ENCODE data around the gene SEC31B.

The SEC31B gene, protein sequence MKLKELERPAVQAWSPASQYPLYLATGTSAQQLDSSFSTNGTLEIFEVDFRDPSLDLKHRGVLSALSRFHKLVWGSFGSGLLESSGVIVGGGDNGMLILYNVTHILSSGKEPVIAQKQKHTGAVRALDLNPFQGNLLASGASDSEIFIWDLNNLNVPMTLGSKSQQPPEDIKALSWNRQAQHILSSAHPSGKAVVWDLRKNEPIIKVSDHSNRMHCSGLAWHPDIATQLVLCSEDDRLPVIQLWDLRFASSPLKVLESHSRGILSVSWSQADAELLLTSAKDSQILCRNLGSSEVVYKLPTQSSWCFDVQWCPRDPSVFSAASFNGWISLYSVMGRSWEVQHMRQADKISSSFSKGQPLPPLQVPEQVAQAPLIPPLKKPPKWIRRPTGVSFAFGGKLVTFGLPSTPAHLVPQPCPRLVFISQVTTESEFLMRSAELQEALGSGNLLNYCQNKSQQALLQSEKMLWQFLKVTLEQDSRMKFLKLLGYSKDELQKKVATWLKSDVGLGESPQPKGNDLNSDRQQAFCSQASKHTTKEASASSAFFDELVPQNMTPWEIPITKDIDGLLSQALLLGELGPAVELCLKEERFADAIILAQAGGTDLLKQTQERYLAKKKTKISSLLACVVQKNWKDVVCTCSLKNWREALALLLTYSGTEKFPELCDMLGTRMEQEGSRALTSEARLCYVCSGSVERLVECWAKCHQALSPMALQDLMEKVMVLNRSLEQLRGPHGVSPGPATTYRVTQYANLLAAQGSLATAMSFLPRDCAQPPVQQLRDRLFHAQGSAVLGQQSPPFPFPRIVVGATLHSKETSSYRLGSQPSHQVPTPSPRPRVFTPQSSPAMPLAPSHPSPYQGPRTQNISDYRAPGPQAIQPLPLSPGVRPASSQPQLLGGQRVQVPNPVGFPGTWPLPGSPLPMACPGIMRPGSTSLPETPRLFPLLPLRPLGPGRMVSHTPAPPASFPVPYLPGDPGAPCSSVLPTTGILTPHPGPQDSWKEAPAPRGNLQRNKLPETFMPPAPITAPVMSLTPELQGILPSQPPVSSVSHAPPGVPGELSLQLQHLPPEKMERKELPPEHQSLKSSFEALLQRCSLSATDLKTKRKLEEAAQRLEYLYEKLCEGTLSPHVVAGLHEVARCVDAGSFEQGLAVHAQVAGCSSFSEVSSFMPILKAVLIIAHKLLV

DNA sequence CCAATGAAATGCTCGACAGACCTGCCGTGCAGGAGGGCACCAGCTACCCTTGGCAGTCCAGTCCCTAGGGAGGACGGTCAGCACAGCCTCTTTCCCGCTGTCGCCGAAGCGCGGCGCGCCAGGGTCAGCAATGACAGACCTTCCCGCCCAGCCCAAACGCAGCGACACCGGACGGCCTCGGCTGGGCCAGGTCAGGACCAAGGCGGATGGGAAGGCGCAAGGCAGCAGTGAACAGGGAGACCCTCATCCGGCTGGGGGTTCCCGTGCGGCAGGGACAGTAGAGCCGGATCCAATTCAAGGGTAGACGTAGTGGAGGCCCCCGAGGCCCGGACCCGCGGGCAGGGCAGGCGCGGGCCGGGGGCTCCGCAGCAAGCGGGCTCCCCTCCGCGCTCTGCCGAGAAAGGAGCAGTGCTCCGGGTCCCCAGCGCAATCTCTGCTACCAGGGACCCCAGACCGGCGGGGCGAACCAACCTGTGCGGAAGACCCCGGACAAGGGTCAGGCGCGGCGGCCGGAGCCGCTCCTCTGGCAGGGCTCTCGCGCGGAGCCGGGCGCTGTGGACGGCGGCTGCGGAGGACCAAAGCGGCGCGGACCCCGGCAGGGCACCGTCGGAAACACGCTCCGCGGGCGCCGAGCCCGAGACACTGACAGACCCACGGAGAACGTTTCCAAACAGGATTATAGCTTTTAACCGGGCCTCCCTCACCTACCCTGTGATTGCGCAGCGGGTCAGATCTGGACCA is at the start of gene SEC31B:
TSS of gene SEC31B (minus strand) at position 551 of the 741 bp plus-strand sequence. CDS start 2,909 bp downstream, outside the sequence.
- no peak for DNase-seq (ENCODE audit: low read depth in 1 of 2, low spot score in 1 of 2)

DNA sequence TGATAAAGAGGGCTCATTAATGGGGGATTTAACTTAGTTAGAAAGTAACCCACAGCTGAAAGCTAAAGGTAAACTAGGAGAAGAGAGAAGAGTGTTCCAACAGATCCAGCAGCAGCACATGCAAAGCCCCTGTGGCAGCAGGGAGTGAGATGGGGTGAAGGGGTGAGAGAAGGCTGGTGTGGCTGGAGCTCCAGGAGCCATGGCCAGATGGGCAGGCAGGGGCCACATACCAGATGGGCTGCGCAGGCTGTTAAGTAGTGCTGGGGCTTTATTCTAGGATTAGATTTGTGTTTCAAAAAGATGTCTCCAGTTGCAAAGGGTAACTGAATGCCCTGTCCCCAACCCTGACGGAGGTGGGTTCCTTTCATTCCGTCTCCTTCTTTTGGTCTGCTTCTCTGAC is 49.3 kb upstream of the SEC31B start:
- no peak for DNase-seq (ENCODE audit: low read depth in 1 of 2, low spot score in 1 of 2)

DNA sequence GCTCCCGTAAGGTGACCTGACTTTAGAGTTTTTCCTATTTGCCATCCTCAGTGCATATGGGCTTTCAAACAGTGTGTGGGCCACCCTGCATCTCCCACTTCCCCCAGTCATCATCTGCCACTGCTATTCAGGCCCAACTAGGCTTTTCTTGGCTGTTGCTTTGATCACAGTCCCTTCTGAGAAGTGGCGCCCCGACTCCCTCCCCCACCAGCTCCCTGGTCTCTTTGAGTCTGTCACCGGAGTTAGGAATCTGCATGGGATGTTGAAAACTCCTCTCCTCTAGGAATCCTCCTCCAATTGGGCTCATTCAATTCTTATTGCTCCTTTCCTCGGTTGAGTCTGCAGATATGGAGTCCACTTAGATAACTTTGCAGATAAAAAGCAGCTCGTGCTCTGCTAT is 48.2 kb upstream of the SEC31B start:
- DNase-seq (ENCODE audit: low read depth in 1 of 2, low spot score in 1 of 2), result no peak

DNA sequence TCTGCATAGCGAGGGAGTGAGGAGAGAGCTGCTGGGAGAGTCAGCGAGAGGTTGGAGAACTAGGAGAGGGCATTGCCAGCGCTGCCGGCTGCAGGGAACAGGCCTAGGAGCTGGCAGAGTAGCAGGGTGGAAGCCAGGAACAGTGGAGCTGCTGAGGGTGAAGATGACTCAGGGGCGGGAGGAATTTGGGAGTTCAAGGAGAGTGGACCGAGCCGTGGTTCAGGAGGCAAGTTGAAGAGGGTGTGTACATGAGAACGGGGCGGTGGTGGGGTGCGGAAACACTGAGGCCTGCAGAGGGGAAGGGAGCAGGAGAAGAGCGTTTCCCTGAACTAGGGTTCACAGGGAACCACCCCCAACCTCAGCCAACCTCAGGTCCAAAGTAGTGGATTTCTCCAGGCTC is 47.6 kb upstream of the SEC31B start:
- DNase-seq (ENCODE audit: low read depth in 1 of 2, low spot score in 1 of 2), result no peak

DNA sequence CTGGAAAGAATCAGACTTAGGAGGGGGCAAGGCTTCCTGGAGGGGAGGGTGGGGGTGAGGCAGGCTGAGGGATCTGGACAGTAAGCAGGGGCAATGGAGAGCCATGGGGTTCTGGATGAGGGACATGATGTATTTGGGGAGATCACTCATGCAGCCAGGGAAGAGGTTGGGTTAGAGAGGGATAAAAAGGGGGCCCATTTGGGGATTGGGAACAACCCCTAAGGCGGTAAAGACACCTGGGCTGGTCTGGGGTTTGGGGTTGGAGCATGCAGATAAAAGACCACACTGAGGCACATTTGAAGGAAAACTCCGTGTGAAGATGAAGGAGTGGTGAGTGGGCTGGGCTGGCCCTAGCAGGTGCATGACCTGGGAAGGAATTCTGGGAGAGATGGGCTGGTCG is 46.9 kb upstream of the SEC31B start:
- no peak for DNase-seq (ENCODE audit: low read depth in 1 of 2, low spot score in 1 of 2)

DNA sequence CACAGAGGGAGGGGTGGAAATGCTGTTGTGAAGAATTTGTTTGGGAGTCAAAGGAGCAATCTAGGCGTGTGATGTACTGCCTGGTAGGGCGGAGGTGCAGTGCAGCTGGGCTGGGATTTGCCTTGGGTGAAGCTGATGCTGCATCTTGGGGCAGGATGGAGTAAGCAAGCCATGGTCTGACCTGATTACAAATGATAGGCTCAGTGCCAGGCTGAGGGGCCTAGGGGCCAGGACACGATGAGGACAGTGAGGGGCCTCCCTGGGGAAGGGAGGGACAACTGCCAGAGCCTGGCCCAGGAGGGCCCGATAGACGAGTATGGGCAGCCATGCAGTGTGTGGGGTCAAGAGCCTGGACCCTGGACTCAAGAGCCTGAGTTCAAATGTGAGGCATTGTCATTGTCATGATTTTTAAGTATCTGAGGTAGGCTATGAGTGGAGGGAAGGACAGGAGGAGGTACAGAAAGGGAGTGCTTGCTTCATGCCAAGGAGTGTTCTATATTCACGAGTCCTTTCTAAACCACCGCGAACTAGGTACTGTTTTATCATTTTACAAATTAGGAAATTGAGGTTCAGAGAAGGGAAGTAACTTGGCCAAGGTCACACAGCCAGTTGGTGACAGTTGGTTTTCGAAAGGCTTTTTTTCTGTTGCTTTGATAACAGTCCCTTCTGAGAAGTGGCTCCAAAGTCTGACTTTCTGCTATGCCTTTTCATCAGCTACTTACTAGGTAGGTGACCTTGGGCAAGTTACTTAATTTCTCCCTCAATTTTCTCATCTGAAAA is 45.7 kb upstream of the SEC31B start:
- DNase-seq (ENCODE audit: low read depth in 1 of 2, low spot score in 1 of 2), result no peak

- peak; percentile 60 to 71 for DNase-seq (ENCODE audit: low read depth in 1 of 2, low spot score in 1 of 2)
Measured at GRCh38 chr10:100562008-100562672, 42.5 kb upstream of the SEC31B start.

DNA sequence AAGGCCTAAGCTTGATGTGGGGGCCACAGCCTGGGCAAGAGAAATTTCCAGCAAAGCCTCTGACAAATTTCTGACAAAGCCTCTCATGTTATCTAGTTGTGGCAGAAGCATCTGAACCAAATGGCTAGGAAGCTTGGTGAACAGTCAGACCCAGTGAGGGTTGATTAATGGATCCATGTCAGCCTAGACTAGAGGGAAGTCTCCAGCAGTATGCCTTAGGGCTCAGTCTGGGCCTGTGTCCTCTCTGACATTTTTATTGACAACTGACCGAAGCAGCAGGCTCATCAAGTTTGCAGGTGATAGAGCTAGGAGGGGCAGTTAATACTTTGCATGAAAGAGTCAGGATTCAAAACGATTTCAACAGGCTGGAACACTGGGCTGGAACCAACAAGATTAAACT is 41.3 kb upstream of the SEC31B start:
- no peak for DNase-seq (ENCODE audit: low read depth in 1 of 2, low spot score in 1 of 2)

DNA sequence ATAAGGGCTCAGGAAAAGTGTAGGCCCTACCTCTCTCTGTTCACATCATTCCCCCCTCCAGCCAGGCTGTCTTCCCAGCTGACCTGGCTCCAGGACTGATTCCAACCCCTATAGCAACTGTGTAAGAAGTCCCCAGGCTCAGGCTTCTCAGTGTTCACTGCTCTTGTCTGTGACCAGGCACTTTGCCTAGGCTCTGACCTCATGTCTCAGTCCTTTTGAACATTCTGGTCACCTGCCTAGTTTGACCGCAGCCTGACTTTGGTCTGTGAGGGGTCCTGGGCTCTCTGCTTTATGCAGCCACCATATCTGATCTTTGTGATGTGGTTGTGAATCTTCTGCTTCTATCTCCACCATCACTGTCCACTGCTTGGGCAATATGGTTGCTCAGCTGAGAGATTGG is 40.6 kb upstream of the SEC31B start:
- DNase-seq (ENCODE audit: low read depth in 1 of 2, low spot score in 1 of 2), result no peak

DNA sequence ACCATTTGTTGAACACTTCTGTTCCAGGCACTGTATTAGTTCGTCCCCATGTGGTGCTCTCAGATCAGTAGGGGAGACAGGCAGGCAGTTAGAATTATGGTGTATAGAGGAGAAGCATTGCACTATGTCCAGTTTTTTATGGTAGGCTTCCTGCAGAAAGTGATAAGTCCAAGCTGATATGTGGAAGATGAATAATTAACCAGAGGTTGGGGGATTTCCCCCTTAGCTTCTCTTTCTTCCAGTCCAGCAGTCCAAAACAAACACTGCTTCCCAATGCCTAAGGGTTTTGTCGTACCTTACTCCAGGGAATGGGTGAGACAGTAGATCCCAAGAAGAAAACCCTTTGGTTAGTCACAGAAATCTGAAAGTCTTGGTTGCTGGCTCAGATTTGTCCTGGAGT is 35.2 kb upstream of the SEC31B start:
- no peak for DNase-seq (ENCODE audit: low read depth in 1 of 2, low spot score in 1 of 2)

DNA sequence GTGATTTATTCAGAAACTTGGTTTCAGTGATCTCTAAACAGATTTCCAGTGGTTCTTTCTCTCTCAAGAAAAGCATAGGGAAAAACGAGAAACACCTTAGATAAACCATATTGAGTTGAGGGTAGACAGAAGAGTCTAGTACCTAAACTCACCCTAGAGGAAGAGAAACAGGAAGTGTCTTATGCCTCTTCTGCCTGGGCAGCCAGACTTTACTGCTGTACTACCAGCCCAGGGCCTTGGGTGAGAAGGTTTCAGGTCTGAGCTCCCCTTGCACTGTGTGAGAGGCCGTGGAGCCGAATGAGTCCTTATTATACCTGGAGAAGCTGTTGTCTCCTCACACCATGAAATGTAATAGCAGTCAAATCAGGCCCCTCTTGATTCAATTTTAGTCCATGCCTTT is 34.3 kb upstream of the SEC31B start:
- no peak for DNase-seq (ENCODE audit: low read depth in 1 of 2, low spot score in 1 of 2)

DNA sequence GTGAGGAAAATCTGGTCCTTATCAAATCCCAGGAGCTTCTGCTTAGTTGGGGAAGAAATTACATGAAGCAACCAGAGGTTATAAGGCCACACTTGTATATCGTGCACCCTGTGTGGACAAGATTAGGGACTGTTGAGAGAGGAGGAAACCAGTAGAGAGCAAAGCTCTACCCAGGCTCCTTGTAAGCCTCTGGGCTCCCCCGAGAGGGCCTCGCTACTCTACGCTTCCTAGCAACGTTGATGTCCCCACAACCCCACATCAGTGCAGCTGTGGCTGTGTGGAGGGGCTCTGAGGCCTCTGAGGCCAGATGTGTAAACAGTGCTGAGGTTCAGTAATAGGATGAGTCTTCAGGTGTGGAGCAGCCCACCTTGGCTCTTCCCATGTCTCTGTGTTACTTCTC is 32.1 kb upstream of the SEC31B start:
- no peak for DNase-seq (ENCODE audit: low read depth in 1 of 2, low spot score in 1 of 2)

GRCh38 chr10:100551196-100551595 is 31.5 kb upstream of the SEC31B start:
- no peak for DNase-seq (ENCODE audit: low read depth in 1 of 2, low spot score in 1 of 2)

GRCh38 chr10:100544950-100545349 is 25.3 kb upstream of the SEC31B start:
- no peak for DNase-seq (ENCODE audit: low read depth in 1 of 2, low spot score in 1 of 2)

DNA sequence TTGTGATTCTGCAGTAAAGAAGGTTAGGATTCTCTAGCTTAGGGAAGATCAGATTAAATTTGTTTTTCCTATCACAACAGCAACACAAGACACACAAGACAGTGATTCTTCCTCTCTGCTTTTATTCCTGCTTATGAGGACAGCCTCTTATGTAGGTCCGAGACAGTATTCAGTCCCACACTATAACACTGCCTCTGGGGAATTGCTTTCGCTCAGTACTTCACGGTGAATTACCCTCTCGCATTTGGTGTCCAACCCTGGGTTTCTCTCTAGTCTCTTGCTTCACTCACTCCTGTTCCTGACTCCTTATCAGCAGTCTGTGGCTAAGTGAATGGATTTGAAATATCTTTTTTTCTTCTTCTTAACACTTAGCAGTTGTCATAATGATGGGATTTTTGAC is 17.8 kb upstream of the SEC31B start:
- no peak for DNase-seq (ENCODE audit: low read depth in 1 of 2, low spot score in 1 of 2)

GRCh38 chr10:100535715-100536353 is 16.2 kb upstream of the SEC31B start, which contains the start of gene HIF1AN:
Gene HIF1AN, plus strand, starts transcription at chr10:100535943. Its CDS starts 16 bp downstream, at chr10:100535959.
- DNase-seq (ENCODE audit: low read depth in 1 of 2, low spot score in 1 of 2), result peak; percentile 57 to 90

DNA sequence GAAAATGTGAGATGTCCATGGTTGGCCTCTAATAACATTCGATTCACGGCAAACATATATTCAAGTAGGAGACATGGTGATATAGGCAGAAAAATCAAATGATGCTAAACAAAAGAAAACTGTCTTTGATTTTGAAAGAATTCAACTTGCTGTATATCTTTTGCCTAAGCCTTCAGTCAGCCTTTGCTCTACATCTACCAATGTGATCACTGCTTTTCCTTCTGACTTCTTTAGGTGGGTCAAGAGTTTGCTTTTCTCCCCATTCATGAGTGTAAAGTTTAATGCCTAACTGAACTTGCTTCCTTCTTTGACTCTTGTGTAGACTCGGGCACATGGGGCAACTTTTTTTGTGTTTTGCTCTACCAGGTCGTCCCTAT is 15.7 kb upstream of the SEC31B start:
- no peak for DNase-seq (ENCODE audit: low read depth in 1 of 2, low spot score in 1 of 2)

- DNase-seq (ENCODE audit: low read depth in 1 of 2, low spot score in 1 of 2), result no peak
Measured at GRCh38 chr10:100534726-100535125, 15.1 kb upstream of the SEC31B start.

DNA sequence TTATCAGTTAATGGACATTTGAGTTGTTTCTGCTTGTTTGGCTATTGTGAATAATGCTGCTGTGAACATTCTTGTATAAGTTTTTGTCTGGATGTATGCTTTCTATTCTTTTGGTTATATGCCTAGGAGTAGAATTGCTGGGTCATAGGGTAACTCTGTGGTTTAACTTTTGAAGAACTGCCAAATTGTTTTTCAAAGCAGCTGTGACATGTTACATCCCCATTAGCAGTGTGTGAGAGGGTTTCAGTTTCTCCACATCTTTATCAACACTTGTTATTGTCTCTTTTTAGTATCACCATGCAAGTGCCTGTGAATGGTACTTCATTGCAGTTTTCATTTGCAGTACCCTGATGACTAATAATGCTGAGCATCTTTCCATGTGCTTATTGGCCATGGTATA is 12.1 kb upstream of the SEC31B start:
- no peak for DNase-seq (ENCODE audit: low read depth in 1 of 2, low spot score in 1 of 2)
